Islet of Langerhans (tissue), 1 donor: Measurements from ENCODE around the gene SPAG8.

Experiments used
- FAIRE-seq: peaks from one replicate; lab custom pipeline; 2011; peaks lifted over from hg19 to GRCh38; lab: Jason Lieb, UNC

The SPAG8 gene

GRCh38 chr9:35808433-35808832 is 3.6 kb downstream of the SPAG8 start:
- FAIRE-seq = no peak

DNA sequence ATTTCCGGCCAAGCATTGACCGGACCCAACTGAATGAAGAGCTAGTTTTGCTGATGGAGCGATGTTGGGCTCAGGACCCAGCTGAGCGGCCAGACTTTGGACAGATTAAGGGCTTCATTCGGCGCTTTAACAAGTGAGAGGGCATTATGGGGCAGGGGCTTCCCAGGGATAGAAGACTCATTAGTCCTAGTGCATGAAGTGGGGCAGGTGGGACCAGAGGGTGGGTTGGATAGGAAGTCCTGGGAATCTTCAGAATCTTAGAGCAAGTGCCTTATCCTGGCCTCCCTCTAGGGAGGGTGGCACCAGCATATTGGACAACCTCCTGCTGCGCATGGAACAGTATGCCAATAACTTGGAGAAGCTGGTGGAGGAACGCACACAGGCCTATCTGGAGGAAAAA is 6.0 kb downstream of the SPAG8 start:
- FAIRE-seq = no peak

DNA sequence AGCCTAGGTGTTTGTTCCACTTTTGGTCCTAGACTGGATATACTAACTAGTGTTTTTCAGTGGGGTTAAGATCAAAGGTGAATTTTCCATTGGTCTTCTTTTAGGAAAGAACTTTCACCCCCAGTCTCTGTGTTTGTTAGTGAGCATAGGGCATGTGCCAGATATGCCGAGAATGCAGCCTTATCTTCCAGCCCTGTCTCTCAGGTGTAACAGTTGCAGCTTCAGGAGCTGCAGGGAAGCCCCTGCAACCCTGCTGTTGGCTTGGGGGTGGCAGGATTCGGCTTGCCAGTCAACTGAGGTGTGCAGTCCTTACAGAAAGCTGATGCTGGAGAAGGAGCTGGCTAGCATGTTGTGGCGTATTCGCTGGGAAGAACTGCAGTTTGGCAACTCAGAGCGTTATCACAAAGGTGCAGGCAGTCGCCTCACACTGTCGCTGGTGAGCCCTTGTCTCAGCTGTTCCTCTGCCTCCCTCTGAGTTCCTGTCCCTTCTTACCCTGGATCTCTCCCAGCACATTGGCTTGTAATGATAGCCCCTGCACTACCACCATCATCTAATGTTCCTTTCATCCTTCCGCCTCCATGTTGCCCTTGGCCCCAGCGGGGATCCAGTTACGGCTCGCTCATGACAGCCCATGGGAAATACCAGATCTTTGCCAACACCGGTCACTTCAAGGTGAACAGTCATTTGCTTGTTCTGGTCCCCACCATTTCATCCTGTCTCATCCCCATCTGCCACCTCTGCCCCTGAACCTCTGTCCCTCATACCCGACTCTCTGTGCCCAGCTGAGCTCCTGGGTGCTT is 10.5 kb downstream of the SPAG8 start:
- FAIRE-seq = no peak

DNA sequence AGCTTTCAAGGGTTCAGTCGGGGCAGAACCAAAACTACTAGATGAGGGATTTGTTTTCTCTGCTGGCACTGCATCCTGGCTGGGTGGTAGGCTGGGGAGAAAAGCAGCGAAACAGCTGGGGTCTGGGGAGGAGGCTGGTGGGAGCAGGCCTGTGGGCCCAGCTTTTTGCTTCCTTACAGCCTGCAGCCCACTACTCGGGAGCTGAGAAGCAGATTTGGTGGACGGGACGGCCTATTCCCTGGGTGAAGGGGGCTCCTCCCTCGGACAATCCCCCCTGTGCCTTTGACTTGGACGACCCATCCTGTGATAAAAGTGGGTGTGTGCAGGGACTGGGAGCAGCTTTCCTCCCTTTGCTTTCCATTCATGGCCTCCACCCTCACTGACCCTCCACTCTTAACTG is 11.5 kb downstream of the SPAG8 start:
- FAIRE-seq = no peak

DNA sequence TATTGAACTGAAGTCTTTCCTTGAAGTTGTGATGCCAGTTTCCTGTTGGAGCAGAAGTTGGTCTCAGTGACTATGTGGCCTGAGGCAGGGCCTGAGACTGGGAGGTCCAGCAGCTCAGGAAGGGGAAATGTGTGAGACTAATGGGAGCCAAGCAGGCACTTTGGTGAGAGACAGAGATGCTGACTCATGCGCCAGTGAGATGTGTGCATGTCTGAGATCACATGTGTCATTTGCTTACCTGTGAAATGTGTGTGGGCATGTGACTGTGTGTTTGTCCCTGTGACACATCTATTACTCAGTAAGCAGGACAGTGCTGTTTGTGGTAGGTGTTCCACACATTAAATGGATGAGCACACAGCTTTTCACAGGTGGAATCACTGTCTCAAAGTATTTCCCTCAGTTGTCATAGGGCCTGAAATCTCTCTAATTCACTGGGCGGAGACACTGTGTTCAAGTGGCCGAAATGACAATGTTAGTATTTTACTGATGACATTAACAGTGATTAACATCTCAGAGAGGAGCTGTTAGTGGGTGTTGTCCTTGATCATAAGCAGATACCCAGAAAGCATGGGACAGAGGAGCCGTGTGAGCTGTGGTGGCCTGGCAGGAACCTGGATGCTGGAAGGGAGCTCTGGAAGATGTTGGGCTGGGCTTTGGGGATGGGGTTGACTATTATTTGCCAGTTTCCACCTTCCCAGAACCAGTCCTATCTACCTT is 13.2 kb downstream of the SPAG8 start:
- peak; percentile 96 for FAIRE-seq

DNA sequence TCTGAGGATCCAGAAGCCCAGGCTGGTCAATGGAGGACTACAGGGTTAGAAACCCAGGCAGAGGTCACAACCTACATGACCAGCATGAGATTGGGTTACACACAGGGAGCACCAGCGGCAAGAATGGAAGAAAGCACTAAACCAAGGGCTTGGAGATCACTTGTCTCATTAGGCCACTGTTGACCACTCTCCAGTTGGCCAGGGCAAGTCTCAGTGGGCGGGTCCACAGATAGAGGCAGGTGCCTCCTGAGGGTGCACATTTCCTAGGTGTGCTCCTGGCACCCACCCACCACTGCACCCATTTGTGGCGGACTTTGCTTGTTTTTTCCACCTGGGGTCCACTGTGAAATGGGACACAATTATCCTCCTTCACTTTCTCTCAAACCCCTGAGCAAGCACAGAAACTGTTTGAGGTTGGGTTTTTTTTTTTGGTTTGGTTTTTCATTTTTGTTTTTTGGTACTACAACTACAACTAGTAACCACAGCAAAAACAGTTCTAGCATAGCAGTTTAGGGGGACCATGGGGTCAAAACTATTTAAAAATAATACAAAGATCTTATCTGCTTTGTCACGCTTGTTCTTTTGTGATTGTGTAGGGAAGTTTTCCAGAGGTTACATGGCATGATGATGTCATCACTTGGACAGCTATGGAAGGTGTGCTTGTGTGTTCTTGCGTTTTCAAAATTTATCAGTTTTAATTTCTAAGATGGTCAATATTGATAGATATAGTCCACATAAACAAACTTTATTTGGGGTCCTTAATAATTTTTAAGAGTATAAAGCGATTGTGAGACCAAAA is 14.6 kb downstream of the SPAG8 start:
- FAIRE-seq = no peak

DNA sequence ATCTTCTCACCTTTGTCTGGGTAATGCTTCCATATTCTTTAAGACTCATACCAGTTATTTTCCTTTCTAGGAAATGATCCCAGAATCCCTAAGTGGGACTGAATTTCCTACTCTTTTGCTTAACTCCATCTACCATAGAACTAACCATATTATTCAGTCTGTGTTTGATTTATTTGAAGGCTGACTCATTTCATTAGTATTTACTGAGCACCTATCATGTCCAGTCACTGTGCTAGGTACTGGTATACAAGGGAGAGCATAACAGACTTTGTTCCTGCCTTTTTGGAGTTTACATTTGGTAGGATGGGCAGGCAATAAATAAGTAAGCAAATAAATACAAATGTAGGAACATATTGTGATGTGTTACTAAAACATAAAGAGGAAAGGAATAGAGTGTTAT is 16.4 kb downstream of the SPAG8 start:
- FAIRE-seq = no peak

GRCh38 chr9:35793461-35793860 is 18.6 kb downstream of the SPAG8 start:
- no peak for FAIRE-seq

- no peak for FAIRE-seq
Observed at GRCh38 chr9:35792826-35793225, 19.2 kb downstream of the SPAG8 start.

- no peak for FAIRE-seq
Observed at GRCh38 chr9:35792024-35792813, 19.8 kb downstream of the SPAG8 start.

GRCh38 chr9:35791297-35791921 is 20.7 kb downstream of the SPAG8 start, which contains the start of gene NPR2:
NPR2 (plus strand) TSS chr9:35791591; CDS start chr9:35792409, 818 bp downstream.
- FAIRE-seq = no peak

DNA sequence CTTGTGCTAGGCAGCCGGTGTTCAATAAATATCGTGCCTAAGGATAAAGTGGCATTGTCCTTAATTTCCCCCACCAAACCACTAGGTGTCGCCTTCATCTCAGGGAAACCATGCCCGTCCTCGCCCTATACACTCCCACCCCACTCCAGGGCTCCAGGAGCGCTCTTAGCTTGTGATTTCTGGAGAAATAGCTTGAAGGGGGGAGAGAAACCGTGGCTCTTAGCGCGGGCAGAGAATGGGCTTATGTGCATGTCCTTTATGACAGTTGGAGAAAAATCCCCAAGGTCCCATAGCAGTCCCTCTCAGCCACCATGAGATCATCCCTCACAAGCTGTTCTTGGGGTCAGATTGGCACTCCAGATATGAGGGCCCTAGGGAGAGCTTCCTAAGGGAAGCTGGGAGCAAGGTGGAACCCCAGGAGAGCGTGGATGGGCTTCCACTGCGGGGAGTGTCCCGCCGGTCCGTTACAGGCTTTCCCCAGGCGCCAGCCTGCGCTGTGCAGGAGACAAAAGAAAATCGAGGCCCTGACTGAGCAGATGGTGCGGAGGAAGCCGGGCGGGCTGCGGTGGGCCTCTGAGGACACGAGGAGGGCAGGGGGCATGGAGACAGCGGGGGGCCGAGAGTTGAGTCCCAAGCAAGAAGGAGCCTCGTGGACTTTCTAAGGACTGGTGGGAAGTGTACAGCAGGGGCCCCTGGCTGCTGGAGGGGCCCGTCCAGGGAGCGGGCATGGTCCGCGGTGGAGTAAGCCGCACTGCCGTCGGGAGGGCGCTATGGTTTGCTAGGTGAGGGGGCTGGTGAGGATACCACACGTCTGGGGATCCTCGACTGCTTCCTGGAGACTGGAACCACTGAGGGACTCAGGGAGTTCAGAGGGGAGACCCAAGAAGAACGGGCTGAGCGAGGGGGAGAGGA is 21.4 kb downstream of the SPAG8 start:
- peak; percentile 79 for FAIRE-seq

DNA sequence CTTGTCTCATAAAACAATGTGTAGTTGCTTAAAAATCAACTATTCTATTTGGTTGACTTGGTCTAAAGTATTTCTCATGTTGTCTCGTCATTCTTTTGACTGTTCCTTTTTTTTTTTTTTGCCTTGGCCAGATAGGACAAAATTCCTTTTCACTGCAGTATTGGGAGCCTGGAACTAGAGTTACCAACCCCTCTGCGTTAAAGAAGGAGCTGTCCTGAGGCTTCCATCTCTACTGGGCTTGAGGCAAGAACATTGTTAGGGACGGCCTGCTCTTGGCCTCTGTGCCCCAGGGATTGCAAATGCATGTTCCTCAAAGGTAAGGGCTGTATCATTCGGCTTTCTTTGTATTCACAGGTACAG is 22.1 kb downstream of the SPAG8 start:
- FAIRE-seq = no peak

DNA sequence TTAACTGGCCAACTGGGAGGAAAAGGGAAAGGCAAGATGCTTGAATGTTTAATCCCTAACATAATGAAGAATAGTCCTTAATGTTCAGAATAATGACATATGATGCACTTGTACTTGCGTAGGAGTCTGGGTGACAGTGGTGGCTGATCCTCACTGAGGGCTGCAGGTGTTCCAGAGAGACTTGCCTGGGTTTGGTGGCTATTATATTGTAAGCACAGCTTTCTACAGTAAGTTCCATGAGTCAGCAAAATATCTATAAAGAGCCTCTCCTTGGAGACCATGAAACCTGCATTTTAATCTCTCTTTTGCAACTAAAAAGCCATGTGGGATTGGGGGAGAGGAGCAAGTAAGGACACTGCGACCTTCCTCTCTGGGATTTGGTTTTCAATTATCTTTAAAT is 22.5 kb downstream of the SPAG8 start:
- no peak for FAIRE-seq

DNA sequence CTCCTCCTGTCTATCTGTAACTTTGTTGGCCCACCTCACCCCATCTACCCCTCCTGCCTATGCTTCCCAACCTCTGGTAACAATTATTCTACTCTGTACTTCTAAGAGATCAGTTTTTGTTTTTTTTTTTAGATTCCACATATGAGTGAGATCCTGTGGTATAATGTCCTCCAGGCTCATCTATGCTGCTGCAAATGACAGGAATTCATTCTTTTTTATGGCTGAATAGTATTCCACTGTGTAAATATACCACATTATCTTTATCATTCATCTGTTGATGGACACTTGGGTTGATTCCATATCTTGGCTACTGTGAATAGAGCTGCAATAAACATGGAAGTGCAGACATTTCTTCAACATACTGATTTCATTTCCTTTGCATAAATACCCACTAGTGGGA is 28.6 kb downstream of the SPAG8 start:
- no peak for FAIRE-seq

DNA sequence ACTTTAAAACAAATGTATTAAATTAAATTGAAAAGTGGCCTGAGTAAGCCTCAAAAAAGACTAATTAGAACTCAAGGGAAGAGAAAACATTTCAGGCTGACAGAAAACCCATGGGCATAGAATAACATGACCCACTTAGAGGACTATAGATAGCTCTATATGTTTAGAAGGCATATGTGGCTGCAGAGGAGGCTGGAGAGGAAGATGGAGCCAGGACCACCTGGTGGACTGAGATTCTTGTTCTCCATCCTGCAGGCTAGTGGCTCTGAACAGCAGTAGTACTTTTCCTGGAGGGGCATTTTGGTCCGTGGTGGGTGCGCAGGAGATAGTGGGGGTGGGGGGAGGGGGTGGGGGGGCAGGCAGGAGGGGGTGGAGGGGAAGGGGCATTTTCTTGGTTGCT is 31.0 kb downstream of the SPAG8 start:
- no peak for FAIRE-seq

DNA sequence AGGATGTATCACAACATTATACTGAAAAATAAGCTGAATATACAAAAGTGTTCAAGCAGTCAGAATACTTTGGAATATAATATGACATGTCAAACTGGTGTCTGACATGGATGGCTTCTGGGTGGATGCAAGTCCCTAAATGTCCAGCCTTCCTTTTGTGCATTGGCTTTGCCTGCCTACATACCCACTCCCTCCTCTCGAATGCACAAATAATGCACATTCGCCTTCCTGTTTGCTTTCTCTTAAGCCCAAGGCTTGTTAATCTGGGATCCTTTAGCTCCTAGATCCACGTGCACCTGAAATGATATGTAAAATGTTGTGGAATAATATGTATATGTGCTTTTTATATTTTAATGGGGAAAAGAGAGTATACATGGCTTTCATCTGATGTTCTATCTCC is 33.6 kb downstream of the SPAG8 start:
- FAIRE-seq = no peak

DNA sequence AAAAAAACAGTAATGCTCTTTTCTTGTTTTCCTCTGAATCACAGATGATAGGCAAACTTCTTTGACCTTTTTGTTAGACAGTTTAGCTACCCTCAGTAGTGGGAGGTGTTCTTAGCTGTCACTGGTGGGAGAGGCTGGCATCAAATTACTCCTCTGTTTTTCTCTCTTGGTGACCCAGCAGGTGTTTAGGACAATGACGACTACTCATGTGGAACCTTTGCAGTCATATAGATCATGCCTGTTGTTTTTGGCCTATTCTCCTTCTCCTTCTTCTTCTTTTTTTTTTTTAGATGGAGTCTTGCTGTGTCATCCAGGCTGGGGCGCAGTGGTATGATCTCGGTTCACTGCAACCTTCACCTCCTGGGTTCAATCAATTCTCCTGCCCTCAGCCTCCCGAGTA is 36.0 kb downstream of the SPAG8 start:
- no peak for FAIRE-seq

- no peak for FAIRE-seq
Observed at GRCh38 chr9:35774907-35775635, 37.0 kb downstream of the SPAG8 start.

GRCh38 chr9:35771943-35772342 is 40.1 kb downstream of the SPAG8 start:
- no peak for FAIRE-seq
